Measurements from ENCODE around the gene LMX1B.

The LMX1B gene

DNA sequence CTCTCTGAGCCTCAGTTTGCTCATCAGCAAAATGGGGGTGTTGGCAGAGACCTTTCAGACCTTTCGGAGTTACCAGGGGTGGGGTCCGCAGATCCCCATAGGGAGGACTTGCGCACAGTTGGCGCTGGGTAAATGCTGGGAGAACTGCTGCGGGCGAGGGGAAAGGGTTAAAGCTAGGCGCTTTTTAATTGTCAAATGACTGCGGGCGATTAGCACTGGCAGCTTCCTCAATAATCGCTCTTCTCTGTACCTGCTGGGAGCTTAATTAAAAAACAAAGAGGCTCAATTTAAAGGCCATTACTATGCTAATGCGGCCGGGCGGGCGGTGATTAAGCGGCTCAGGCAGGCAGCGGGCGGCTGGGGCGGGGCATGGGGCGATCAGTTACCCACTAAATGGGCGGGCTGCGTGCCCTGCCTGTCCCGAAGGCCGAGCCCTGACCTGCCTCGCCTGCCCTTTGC, 63.0 kb downstream of the LMX1B start:
- DNase-seq (ENCODE audit: low read depth in 2 of 2), result no peak

DNA sequence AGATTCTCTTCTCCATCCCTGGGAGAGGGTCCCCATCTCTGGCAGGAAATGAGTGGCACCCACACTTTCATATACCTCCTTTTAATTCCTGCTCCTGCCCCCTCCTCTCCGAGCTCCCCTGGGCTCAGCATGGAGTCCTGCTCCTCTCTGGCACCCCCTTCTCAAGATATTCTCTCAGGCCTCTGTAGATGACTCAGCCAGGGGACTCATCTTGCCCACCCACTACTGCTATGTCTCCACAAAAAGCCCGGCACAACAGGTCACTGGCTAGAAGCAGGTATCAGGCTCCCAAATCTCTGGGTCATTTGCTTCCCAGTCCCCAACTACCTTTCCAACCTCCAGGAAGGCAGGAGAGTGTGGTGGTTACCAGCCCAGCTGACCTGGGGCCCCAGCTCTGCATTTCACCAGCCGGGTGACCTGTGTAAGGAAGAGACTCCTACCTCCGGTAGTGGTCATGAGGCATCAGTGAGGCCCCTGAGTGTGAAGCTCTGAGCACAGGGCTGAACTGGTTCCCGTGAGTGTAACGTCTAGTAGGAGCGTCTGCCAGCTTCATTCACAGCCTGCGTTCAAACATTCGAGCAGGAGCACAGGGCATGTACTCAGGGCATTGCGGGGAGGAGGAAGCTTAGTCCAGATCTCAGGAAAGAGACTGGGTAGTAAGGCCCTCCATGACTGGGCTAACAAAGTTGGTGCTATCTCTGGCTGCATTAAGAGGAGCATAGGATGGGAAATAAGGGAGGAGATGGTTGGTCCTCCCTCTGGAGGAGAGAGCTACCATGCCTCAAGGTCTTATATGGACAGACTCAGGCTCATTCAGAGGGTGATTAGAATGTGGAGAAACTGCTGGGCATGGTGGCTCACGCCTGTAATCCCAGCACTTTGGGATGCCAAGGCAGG, 63.7 kb downstream of the LMX1B start:
- no peak for DNase-seq (ENCODE audit: low read depth in 2 of 2)

DNA sequence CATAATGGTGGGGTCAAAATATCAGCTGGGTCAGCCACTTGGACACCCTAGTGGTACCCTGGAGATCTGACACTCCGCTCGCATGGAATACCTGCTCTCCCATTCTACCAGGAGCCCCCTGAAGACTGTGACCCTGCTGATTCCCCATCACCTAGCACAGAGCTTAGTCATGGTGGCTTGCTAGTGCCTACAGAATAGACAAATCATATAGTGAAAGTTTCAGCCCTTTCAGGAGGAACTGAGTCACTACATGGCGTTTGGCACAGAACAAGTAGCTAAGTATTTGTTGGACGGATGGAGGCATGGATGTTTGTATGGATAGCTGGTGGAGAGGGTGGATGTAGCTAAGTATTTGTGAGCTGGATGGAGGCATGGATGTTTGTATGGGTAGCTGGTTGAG, 65.3 kb downstream of the LMX1B start:
- no peak for DNase-seq (ENCODE audit: low read depth in 2 of 2)

DNA sequence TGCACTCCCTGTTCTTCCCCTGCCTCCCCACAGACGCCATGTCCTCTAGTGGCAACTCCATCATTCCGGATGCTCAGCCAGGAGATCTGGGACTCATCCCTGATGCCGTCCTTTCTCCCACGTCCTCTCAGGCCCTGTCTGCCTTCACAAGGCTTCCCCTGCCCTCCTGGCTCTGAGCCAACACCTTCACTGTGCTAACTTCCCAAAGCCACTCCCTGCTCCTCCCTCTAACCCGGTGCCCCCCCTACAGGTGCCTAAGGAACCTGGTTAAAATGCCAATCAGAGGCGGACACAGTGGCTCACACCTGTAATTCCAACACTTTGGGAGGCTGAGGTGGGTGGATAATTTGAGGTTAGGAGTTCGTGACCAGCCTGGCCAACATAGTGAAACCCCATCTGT, 67.6 kb downstream of the LMX1B start:
- DNase-seq (ENCODE audit: low read depth in 2 of 2), result no peak

DNA sequence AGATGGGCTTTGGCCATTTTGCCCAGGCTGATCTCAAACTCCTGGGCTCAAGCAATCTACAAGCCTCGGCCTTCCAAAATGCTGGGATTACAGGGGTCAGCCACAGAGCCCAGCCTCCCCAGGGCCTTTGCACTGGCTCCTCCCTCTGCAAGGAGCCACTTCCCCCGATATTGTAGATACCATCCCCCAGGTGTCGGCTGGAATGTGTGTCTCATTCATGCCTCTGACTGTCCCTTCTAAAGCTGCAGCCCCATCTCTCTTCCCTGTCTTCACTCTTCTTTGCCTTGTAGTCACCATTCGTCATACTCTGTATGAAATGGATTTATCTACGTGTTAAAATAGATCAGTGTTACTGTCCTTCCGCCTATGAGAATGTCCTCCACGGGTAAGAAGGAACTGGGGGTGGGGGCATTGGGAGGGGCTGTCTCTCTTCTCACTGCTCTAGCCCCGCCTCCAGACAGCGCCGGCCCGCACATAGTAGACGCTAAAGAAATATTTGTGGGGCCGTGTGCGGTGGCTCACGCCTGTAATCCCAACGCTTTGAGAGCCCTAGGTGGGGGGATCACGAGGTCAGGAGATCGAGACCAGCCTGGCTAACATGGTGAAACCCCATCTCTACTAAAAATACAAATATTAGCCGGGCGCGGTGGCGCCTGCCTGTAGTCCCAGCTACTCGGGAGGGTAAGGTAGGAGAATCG, 68.5 kb downstream of the LMX1B start:
- DNase-seq (ENCODE audit: low read depth in 2 of 2), result no peak

DNA sequence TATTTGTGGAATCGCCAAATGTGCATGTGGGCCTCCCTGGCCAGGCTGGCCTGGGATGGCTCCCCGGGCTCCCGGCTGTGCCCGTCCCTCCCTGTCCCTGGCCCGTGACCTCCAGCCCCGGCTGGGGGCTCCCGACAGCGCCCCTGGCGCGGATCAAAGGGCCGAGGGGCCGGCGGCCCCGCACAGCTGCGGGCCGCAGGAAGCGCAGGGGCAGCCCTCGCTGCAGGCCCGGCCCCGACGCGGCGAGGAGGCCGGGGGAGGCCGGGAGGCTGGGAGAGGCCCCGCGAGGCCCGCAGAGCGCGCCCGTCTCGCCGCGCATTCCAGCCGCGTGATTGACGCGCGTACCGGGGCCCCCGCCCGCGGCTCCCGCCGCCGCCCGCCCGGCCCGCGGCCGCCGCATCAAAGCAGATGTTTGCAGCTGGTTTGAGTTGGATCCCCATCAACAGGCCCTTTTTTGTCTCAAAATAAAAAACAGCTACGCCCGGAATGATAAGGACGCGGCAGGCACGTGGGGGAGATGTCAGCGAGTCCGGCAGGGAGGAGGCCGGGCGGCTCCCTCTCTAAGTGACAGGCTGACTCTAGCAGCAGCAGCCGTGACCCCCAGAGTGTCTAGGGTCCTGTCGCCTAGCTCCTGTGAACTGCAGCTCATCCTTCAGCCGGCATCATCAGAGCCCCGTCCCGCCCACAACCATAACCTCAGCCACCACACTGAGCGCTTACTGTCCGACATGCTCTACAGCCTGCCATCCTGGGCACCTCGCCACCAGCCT, 69.4 kb downstream of the LMX1B start:
- no peak for DNase-seq (ENCODE audit: low read depth in 2 of 2)

DNA sequence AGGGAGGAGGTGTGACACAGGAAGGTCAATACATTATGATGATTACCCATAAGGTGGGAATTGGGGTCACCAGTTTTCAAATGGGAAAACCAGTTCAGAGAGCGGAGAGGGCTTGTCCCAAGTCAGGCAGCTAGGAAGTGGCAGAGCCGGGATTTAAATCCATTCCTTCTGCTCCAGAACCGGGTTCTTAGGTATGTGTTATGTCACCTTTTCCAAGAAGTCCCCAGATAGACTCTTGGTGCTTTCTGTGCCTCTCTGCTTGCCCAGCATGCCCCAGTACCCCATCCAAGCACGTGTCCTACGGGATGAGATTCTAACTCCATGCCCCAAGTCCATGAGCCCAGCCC, 69.9 kb downstream of the LMX1B start:
- no peak for DNase-seq (ENCODE audit: low read depth in 2 of 2)

DNA sequence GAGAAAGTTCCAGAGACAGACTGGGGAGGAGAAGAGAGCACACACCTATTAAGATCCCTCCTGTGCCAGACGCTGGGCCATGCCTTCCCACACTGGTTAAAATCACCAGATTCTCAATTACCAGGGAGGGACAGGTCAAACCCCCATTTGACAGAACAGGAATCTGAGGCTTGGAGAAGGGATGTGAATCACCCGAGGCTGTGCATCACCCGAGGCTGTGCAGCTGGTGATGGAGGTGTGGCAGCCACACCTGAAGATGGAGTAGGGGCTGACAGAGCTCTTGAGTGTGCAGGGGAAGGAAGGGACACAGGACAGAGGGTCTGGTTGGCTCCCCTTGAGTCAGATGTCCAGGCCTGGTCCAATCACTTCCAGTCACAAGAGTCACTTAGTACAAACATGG, 70.6 kb downstream of the LMX1B start:
- DNase-seq (ENCODE audit: low read depth in 2 of 2), result no peak

DNA sequence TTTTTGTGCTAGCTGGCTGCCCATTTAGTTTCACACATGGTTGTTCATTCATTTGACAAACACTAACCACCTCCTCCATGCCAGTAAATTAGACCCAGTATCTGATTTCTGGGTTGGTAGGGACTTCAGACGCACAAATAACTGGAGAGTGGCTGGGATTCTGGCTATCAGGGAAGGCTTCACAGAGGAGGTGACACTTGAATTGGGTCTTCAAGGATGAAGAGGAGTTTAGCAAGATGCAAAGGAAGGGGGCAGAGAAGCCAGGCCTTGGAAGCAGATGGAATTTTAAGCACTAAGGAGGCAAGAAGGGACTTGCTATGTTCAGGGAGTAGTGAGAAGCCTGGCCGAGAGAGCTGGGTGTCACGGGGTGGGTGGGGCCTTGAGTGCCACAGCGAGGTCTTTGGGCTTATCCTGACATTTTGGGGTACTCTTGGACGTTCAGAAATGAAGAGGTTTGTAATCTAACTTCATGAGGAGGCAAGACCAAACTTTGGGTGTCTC, 71.3 kb downstream of the LMX1B start:
- no peak for DNase-seq (ENCODE audit: low read depth in 2 of 2)

DNA sequence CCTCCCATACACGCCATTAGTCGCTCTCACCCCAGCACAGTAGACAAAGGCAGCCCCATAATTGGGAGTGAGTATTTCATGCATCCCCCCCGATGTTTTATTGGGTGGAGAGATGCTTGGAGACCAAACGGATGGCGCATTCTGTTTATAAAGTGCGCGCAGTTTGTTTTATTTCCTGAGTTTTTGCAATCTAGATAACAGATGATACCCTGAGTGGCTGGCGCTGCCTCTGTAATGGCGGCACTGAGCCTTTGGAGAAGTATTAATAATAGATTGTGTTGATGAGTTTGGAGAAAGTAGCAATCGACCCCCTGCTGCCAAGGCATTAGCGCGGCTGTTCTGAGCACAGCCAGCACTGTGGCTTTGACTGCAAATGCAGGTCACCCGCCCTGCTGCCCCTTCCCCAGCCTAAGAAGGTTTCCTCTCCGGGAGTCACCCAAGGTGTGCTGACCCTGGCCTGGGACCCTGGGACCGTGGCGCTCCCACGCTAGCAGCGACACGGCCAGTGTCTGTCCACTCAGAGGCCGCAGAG, 74.3 kb downstream of the LMX1B start:
- DNase-seq (ENCODE audit: low read depth in 2 of 2), result no peak

DNA sequence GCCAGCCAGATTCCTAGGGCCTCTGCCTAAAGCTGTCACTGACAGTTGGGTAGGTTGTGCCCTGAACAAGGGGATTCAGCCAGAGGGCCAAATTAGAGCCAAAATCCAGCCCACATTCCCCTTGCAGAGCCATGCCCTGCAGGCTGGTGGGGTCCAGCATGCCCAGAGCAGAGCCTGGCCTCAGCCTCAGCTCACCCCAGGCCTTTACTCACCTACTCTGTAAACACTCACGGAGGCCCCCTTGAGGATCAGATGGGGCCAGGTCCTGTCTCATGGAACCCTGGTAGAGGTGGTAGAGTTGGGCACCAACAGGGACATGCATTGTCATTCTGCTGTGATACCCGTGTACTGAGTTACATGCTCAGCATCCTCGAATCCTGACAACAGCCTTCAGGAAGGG, 74.9 kb downstream of the LMX1B start:
- no peak for DNase-seq (ENCODE audit: low read depth in 2 of 2)

DNA sequence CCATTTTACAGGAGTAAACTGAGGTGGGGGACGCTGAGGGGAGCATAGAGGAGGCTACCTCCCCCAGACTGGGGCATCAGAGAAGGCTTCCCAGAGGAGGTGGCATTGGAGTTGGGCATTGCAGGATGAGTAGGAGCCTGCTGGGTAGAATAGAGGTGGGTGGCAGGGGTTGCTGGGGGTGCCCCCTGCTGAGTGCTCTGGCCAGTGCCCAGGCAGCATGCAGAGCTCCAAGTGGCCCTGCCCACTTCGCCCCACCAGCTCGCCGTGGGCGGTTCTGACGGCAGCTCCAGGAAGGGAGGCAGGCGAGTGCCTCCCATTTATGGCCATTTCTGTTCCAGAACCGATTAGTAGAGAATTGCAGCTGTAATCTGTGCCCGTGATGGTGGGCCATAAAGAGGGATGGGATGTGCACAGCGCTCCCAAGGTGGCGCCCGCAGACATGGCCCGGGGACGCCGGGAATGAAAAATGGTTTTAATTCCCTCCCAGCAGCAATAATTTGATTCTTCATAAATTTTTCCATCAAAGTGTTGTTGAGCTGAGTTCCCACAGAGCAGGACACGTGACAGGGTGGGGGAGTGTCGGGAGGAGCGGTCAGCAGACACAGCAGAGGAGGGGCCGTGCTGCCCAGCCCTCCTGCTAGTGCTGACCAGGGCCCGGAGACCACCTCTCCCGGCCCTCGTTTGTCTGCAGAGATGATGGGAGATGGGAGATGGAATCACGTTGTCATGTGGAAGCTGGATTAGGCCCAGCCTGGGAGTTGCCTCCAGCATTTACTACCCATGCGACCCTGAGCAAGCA, 75.5 kb downstream of the LMX1B start:
- no peak for DNase-seq (ENCODE audit: low read depth in 2 of 2)

DNA sequence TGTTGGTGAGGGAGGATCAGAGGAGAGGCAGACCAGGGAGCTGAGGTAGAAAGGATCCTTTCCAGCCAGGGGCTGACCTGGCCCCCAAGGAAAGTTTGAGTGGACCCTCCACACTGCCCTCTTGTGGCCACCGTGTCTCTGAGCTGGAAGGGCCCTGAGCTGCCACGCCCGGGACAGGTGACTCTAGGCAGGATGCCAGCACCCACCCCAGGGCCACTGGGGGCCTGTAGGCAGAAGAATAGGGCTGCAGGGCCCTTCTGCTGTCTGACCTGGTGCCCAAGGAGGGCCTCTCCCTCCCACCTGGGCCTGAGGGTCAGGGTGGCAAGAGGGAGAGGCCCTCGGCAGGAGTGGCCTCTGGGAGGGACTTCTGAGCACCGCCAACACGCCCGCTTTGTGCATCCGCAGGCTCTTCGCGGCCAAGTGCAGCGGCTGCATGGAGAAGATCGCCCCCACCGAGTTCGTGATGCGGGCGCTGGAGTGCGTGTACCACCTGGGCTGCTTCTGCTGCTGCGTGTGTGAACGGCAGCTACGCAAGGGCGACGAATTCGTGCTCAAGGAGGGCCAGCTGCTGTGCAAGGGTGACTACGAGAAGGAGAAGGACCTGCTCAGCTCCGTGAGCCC, 76.8 kb downstream of the LMX1B start:
- DNase-seq (ENCODE audit: low read depth in 2 of 2), result peak in 1 of 2 experiments; percentile 56

DNA sequence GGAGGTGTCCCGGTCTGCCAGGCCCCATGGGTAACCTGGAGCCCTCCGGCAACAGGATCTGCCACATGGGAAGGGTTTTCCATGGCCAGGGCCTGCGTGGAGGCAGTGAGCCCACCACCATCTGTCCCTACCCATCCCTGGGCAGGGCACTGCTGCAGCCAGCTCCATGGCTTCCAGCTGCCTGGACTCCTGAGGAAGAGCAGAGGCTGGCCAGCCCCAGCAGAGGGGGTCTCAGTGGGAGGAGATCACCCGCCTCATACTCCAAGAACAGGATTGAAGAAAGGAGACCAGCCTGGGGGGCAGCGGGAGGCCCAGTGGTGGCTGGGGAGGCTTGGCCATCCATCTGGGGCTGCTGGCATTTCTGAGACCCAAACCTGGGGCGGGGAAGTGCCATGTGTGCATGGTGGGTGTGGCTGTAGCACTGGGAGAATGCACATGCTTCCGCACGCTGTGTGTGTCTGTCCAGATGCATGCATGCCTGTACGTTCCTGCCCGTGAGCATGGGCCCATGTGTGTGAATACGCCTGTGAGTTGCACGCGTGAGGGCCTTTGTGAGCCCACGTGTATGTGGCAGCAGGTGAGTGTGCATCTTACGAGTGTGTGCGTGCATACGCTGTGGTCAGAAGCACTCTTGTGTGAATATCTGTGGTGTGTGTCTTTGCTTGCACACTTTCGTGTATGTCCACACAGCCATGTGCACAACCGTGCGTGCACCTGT, 78.5 kb downstream of the LMX1B start:
- DNase-seq (ENCODE audit: low read depth in 2 of 2), result no peak

DNA sequence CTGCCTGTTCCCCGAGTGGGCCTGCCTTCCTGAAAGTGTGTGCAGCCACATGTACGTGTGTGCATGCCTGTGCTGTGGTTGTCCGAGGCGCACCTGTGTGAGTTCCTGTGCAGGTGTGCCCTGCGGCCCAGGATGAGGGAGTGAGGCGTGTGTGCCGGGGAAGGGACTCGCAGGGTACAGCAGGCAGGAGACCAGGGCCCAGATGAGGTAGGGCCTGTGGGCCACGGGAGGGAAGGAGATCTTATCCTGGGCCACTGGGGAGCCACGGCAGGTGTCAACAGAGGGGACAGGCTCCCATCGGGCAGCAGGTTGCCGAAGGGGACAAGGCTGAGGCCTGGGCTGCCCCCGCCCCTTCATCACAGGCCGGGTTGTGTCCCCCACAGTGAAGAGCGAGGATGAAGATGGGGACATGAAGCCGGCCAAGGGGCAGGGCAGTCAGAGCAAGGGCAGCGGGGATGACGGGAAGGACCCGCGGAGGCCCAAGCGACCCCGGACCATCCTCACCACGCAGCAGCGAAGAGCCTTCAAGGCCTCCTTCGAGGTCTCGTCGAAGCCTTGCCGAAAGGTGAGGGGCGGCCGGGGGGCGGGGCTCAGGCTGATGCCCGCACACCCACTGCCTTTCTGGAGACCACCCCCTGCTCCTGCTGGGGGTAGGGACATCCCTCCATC, 79.2 kb downstream of the LMX1B start:
- no peak for DNase-seq (ENCODE audit: low read depth in 2 of 2)

DNA sequence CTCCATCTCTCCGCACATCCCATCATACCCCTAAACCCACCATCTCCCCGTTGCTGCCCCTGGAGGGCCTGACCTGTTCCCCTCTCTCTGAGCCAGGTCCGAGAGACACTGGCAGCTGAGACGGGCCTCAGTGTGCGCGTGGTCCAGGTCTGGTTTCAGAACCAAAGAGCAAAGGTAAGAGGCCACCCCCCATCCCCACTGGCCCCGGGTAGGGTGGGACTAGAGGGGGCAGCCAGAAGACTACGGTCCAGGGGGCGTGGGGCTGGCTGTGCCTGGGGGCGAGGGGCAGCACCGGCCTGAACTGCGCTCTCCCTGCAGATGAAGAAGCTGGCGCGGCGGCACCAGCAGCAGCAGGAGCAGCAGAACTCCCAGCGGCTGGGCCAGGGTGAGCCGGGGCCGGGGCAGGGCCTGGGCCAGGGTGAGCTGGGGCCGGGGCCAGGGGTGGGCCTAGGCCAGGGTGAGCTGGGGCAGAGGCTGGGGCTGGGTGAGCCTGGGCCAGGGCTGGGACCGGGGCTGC, 79.8 kb downstream of the LMX1B start:
- DNase-seq (ENCODE audit: low read depth in 2 of 2), result no peak

DNA sequence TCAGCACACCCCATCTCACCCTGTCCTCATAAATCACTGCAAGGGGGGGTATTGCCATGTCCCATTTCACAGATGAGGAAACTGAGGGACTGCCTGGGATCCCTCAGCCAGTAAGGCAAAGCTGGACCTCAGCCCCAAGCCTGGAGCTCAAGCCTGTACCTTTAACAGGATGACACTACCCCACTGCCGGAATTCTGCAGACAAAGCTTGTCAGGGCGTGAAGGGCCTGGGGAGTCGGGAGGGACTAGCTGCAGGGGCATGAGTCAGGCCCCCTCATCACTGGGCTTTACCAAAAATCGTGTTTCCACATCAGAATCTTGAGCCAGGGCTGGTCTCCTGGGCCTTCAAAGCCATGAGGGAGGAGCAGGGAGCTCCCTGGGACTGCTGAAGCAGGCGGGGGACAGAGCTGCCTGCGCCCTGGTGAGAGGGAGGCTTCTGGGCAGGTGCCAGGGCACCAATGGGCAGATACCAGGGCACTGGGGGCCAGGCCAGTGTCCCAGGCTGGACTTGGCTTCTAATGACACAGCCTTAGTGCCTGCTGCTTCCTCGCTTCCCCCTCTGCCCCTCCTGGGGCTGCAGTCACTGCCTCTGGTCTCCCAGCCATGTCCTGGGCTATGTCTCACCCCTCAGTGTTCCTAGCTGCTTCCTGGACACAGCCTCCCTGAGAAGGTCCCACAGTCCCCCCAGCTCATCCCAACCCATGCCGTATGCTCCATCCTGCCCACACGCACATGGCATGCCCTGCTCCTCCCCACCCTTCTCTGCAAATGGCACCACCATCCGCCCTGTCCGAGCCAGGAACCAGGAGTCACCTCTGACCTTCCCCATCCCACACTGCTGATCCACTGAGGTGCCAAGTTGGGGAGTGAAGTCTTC, 80.7 kb downstream of the LMX1B start:
- DNase-seq (ENCODE audit: low read depth in 2 of 2), result no peak

DNA sequence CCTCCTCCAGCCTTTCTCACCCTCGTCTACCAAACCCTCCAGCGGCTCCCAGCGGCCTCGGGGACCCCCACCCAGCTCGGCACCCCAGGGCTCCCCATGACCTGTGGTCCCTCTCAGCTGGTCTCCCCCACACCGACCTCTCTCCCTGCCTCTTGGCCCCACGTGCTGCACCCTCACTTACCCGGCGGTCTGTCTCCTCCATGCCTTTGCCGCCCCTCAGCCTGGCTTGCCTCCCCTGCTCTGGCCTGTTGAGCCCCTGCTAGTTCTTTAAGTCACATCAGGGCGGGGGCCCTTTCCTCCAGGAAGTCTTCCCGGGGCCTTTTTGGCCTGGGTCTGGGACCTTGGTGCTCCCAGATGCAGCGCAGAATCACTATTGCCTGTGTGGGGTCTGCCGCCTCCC, 81.5 kb downstream of the LMX1B start:
- DNase-seq (ENCODE audit: low read depth in 2 of 2), result no peak
